Endothelial cell of umbilical vein (primary cell): ENCODE data around the gene TMEM154. TPM values are rescaled to one million over a fixed set of nuclear protein-coding genes. Genes with fewer than 3 reads are reported as not detected.

Source experiments
- BruUV-seq: library from RNA; stranded (reverse); fragments of 400-500 nt; replicated peaks from 2 replicates; lab custom pipeline; 2021; lab: Mats Ljungman, UMichigan
- CTCF ChIA-PET: fragments of 300-600, 350-600 bp; sonication (Branson Sonifier 250); formaldehyde crosslinking; loops from one replicate; lab custom pipeline; 2021; ENCODE audit warnings: antibody characterized with exemption, inconsistent platforms; lab: Charles Lee
- POLR2A ChIA-PET: fragments of 300-600, 350-600 bp; sonication (Branson Sonifier 250); formaldehyde crosslinking; loops from one replicate; lab custom pipeline; 2021; ENCODE audit warnings: antibody characterized with exemption, inconsistent platforms; lab: Charles Lee
- DNase-seq: peaks from one replicate; pipeline ENCODE4 v3.0.0-alpha.2; 2011; ENCODE audit warnings: low read depth, low spot score
- FAIRE-seq: peaks from 2 replicates; lab custom pipeline; 2011; peaks lifted over from hg19 to GRCh38; lab: Jason Lieb, UNC
- H2AFZ ChIP-seq: 2 replicates; pipeline ENCODE4 v1.6.0; 2012; ENCODE audit warnings: low read depth, low read length, control low read depth, inconsistent platforms
- H3K27ac ChIP-seq: 2 replicates; pipeline ENCODE4 v1.5.1; 2011; ENCODE audit warnings: low read depth, mild to moderate bottlenecking, control low read depth, low read length, moderate library complexity; ENCODE audit not compliant: insufficient read depth
- H3K27me3 ChIP-seq, 2 experiments: 2 replicates each; pipeline versions ENCODE4 v1.6.0 to v1.6.1; 2011; ENCODE audit warnings: low read length in 2 of 2, mixed read lengths in 1 of 2; ENCODE audit not compliant: control insufficient read depth in 2 of 2, insufficient read depth in 2 of 2
- H3K36me3 ChIP-seq, 2 experiments: 2 replicates in 1 of 2; 3 replicates in 1 of 2; pipeline ENCODE4 v1.5.1; 2011; ENCODE audit warnings: low read length in 2 of 2, mild to moderate bottlenecking in 1 of 2, moderate library complexity in 1 of 2; ENCODE audit not compliant: control insufficient read depth in 2 of 2, insufficient read depth in 2 of 2; ENCODE audit errors: extremely low read depth in 1 of 2
- H3K4me1 ChIP-seq: 3 replicates; pipeline ENCODE4 v1.5.1; 2011; ENCODE audit warnings: mild to moderate bottlenecking, low read length; ENCODE audit not compliant: control insufficient read depth, insufficient read depth; ENCODE audit errors: extremely low read depth
- H3K4me2 ChIP-seq: 2 replicates; pipeline ENCODE4 v1.6.1; 2011; ENCODE audit warnings: low read length, control low read depth, mixed read lengths; ENCODE audit not compliant: insufficient read depth
- H3K4me3 ChIP-seq, 3 experiments: fragments of 200-600 bp in 1 of 3; sonication (generic), shearing (Covaris generic) in 1 of 3; replicated peaks in 1 of 3; 2 replicates each; pipeline ENCODE4 v1.5.1; 2011 to 2016; ENCODE audit warnings: control low read depth in 3 of 3, low read length in 3 of 3, mild to moderate bottlenecking in 2 of 3, inconsistent platforms in 1 of 3, low read depth in 1 of 3, moderate library complexity in 1 of 3; ENCODE audit not compliant: insufficient read depth in 1 of 3
- H3K79me2 ChIP-seq: 2 replicates; pipeline ENCODE4 v1.6.0; 2012; ENCODE audit warnings: low read length, inconsistent platforms; ENCODE audit not compliant: control insufficient read depth, insufficient read depth
- H3K9ac ChIP-seq: replicated peaks from 2 replicates; pipeline ENCODE3; 2011; ENCODE audit warnings: low read length, control low read depth; ENCODE audit not compliant: insufficient read depth; ENCODE audit errors: extremely low read depth
- H3K9me1 ChIP-seq: replicated peaks from 3 replicates; pipeline ENCODE4 v1.6.0; 2011; ENCODE audit warnings: mild to moderate bottlenecking, low read length; ENCODE audit not compliant: control insufficient read depth, insufficient read depth; ENCODE audit errors: extremely low read depth
- H3K9me3 ChIP-seq: replicated peaks from 2 replicates; pipeline ENCODE4 v1.5.1; 2012; ENCODE audit warnings: low read length, inconsistent platforms; ENCODE audit not compliant: control insufficient read depth, insufficient read depth
- H4K20me1 ChIP-seq: replicated peaks from 2 replicates; pipeline ENCODE3; 2011; ENCODE audit warnings: mild to moderate bottlenecking, low read length; ENCODE audit not compliant: control insufficient read depth, insufficient read depth; ENCODE audit errors: extremely low read depth
- EZH2 ChIP-seq: IDR thresholded peaks from 2 replicates; pipeline ENCODE4 v1.6.1; 2012; ENCODE audit warnings: borderline replicate concordance, low read depth, mild to moderate bottlenecking, moderate library complexity, low read length, inconsistent platforms; ENCODE audit not compliant: severe bottlenecking
- FOS ChIP-seq: IDR thresholded peaks from 2 replicates; pipeline ENCODE4 v1.6.1; 2011; ENCODE audit warnings: mild to moderate bottlenecking, low read length, moderate library complexity, borderline replicate concordance; ENCODE audit not compliant: insufficient read depth
- GATA2 ChIP-seq: IDR thresholded peaks from 2 replicates; pipeline ENCODE4 v1.7.0; 2011; ENCODE audit warnings: low read depth, mild to moderate bottlenecking, moderate library complexity, mixed read lengths, low read length; ENCODE audit not compliant: insufficient read length, insufficient read depth
- JUN ChIP-seq: IDR thresholded peaks from 2 replicates; pipeline ENCODE4 v1.6.1; 2011; ENCODE audit warnings: borderline replicate concordance, low read depth; ENCODE audit not compliant: insufficient read length, insufficient read depth
- MYC ChIP-seq: IDR thresholded peaks from one replicate; pipeline ENCODE4 v1.6.1; 2011; ENCODE audit warnings: mild to moderate bottlenecking, low read depth, low read length
- POLR2A ChIP-seq: IDR thresholded peaks from 2 replicates; pipeline ENCODE4 v1.6.1; 2012; ENCODE audit warnings: low read depth, mild to moderate bottlenecking, control low read depth, low read length
- POLR2AphosphoS5 ChIP-seq: IDR thresholded peaks from 2 replicates; pipeline ENCODE4 v1.6.1; 2012; ENCODE audit warnings: low read depth, mild to moderate bottlenecking, control low read depth, low read length, moderate library complexity; ENCODE audit not compliant: insufficient read depth
- dilution Hi-C: fragments of 300-500 bp; cut with MboI; formaldehyde crosslinking; loops from one replicate; pipeline ENCODE4 v1.15.0; 2019; ENCODE audit warnings: low sequenced_read_pairs; ENCODE audit not compliant: extremely low pct_ligation_motif_present
- intact Hi-C: fragments of 100-400 bp; cut with micrococcal nuclease; formaldehyde crosslinking; loops from one replicate; pipeline ENCODE4 v1.10.0; 2022
- polyA plus RNA-seq, 4 experiments: library from polyadenylated mRNA; depleted of rRNA in 3 of 4; stranded (reverse) in 3 of 4; unstranded in 1 of 4; fragments of >200 nt; gene quantifications; 2 replicates each; pipeline versions ENCODE4 v1.2.1 to v1.2.3, GENCODE V29; 2011 to 2012; ENCODE audit warnings: missing spikeins in 1 of 4
- total RNA-seq: library from RNA; stranded (reverse); gene quantifications from 2 replicates; pipeline ENCODE4 v1.2.3, GENCODE V29; 2021
- TF ChIP-seq, protein P1 (sequence below), 2 donors: IDR thresholded peaks; 1 replicate in 1 of 2; 2 replicates in 1 of 2; pipeline ENCODE4 v1.5.1; 2011; ENCODE audit warnings: low read length in 2 of 2, mild to moderate bottlenecking in 2 of 2, moderate library complexity in 2 of 2, control low read depth in 1 of 2, inconsistent platforms in 1 of 2, low read depth in 1 of 2; ENCODE audit not compliant: insufficient read depth in 1 of 2; ENCODE audit errors: extremely low read depth in 1 of 2
- TF ChIP-seq, protein P2 (sequence below): IDR thresholded peaks from 2 replicates; pipeline ENCODE4 v1.6.1; 2011; ENCODE audit not compliant: insufficient read depth, insufficient read length

The TMEM154 gene
- total and polyA plus RNA-seq, 2 donors (not counting 3 experiments of a cell fraction or from before 2014, with no cell fraction given), result 5.4 to 50.0 TPM

DNA sequence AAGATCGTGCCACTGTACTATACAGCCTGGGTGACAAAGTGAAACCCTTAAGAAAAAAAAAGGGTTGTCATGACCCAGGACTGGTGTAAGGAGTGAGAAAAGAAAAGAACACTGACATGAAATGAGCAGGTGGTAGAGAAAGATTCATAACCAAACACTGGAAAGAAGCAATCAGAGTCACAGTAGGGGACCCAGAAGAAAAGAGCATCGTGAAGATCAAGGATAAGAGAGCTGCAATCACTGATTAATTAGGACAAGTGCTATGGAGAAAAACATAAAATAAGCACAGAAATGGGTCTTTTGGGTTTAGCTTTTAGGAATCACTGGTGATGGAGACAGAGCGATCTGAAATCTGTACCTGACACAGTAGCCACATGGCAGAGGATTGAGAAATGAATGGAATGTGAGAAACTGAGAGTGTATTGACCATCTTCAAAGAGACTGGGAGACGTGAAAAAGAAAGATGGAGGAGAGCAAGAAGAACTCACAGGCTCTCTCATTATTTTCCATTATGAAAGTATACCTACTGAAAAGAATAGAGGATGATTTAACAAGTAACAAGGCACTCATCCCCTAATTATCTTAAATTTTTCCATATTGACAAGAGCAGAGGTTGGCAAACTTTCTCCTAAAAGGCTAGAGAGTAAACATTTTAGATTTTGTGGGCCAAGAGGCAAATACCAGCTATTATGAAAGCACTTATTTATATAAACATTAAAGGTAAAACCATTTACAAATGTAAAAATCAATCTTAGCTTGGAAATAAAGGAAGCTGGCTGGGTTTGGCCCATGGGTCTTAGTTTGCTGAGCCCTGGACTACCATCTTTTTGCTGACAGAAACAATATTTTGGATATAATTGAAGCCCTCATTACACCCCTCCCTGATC is 7.3 kb downstream of the TMEM154 start:
- Histone ChIP-seq H3K9ac (no peak overlapping the region), H3K27ac (no peak overlapping the region), H3K9me1 (no peaks in the 10 kb centered on the region), H3K4me3 (no peak overlapping the region), H3K4me2 (no peak overlapping the region), H3K79me2 (peaks cover 9% of the 10 kb centered on the region), H3K9me3 (no peaks in the 10 kb centered on the region), H3K36me3 (no peaks in the 10 kb centered on the region), H3K27me3 (no peaks in the 10 kb centered on the region), H2AFZ (no peak overlapping the region), H3K4me1 (peaks cover 4% of the 10 kb centered on the region), H4K20me1 (no peaks in the 10 kb centered on the region)
- TF ChIP-seq FOS (no peak), POLR2AphosphoS5 (no peak), POLR2A (no peak), JUN (no peak), EZH2 (no peak), GATA2 (no peak), MYC (no peak)
- TF ChIP-seq, protein P1, sequence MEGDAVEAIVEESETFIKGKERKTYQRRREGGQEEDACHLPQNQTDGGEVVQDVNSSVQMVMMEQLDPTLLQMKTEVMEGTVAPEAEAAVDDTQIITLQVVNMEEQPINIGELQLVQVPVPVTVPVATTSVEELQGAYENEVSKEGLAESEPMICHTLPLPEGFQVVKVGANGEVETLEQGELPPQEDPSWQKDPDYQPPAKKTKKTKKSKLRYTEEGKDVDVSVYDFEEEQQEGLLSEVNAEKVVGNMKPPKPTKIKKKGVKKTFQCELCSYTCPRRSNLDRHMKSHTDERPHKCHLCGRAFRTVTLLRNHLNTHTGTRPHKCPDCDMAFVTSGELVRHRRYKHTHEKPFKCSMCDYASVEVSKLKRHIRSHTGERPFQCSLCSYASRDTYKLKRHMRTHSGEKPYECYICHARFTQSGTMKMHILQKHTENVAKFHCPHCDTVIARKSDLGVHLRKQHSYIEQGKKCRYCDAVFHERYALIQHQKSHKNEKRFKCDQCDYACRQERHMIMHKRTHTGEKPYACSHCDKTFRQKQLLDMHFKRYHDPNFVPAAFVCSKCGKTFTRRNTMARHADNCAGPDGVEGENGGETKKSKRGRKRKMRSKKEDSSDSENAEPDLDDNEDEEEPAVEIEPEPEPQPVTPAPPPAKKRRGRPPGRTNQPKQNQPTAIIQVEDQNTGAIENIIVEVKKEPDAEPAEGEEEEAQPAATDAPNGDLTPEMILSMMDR (IDR thresholded peaks at IDR 0.05; ENCODE audit: extremely low read depth in 1 of 2, insufficient read depth in 1 of 2, low read depth in 1 of 2, low read length in 2 of 2), result no peak
- TF ChIP-seq, protein P2, sequence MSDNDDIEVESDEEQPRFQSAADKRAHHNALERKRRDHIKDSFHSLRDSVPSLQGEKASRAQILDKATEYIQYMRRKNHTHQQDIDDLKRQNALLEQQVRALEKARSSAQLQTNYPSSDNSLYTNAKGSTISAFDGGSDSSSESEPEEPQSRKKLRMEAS, result no peak
- dilution Hi-C loops, result no loop called here
- ChIA-PET CTCF (no interaction called here), POLR2A (no interaction called here)
- no TSS peak for BruUV-seq
- no peak for FAIRE-seq
- DNase-seq, result no peak
- intact Hi-C loops, result no loop called here
